ENCODE data around the gene TAOK1.

DNA sequence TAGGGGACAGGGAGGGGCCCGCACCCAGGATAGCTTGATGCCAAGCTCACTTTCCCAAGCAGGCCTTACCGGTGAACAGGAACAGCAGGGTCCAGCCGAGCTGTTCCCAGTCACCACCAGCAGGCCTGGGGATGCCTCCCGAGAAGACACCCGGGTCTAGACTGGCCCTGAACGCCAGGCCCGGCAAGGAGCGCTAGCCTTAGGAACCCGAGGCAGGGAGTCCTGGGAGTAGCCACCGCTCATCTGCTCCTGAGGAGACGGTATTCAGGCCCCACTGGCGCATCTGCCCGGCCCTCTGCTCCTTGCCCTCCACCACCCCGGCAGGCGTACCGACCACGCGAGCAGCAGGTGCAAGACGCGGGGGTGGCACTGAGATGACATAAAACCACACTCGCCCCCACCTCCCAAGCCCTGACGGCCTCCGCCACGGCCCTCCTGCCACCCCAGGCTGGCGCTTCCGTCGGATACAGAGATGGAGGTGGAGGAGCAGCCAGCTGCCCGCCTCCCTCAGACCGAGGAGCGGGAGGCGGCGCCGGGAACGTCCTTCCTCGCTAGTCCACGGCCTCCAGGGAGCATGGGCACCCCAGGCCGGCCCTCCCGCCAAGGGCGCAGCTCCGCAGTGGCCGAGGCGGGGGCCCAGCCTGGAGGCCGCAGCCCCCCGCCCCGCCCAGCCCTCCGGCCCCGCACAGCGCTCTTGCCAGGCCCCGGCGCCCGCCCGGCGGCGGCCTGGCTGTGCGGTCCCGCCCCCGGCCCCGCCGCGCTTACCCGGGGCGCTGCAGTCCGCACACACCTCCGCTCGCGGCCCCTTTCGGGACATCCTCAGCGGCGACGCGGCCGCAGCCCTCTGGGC lies 198.6 kb downstream of the TAOK1 start:
- no peak for TF ChIP-seq POLR2A (IDR thresholded peaks at IDR 0.05)
- TF ChIP-seq CTCF (IDR thresholded peaks at IDR 0.05), result no peak

Data from uterus (tissue), 2 donors.